SK-N-SH (cell line): Measurements from ENCODE around the gene GRIP1. TPM values are rescaled to one million over a fixed set of nuclear protein-coding genes. Genes with fewer than 3 reads are reported as not detected.

Experiments
- CTCF ChIA-PET: fragments of 300-600, 350-600 bp; formaldehyde crosslinking; extraction: SDS; loops from one replicate; lab custom pipeline; 2021; lab: Yijun Ruan, JAX
- POLR2A ChIA-PET: fragments of 350-600 bp; sonication (Branson Sonifier 250); formaldehyde crosslinking; extraction: SDS; loops from one replicate; lab custom pipeline; 2020; ENCODE audit warnings: antibody characterized with exemption, inconsistent platforms; lab: Yijun Ruan, JAX
- DNase-seq: peaks from one replicate; pipeline ENCODE4 v3.0.0; 2012
- H2AFZ ChIP-seq: fragments of 200-600 bp; sonication (generic); 2 replicates; pipeline ENCODE4 v1.8.1; 2016; ENCODE audit warnings: antibody characterized with exemption, mild to moderate bottlenecking, low read depth
- H3F3A ChIP-seq: fragments of 200-600 bp; sonication (generic); replicated peaks from 2 replicates; pipeline ENCODE3; 2016; ENCODE audit warnings: antibody characterized with exemption, mild to moderate bottlenecking; ENCODE audit not compliant: insufficient read depth
- H3K27ac ChIP-seq, 2 experiments: fragments of 200-500 bp in 1 of 2; fragments of 200-600 bp in 1 of 2; sonication (Bioruptor generic) in 1 of 2; sonication (generic), shearing (Covaris generic) in 1 of 2; 2 replicates each; pipeline versions ENCODE4 v1.5.1 to v1.6.1; 2014 to 2016; ENCODE audit warnings: low read depth in 2 of 2, inconsistent platforms in 1 of 2, low read length in 1 of 2, mild to moderate bottlenecking in 1 of 2, mixed read lengths in 1 of 2
- H3K27me3 ChIP-seq: fragments of 200-600 bp; sonication (generic), shearing (Covaris generic); 2 replicates; pipeline ENCODE4 v1.6.1; 2016; ENCODE audit warnings: mixed run types; ENCODE audit not compliant: insufficient read depth
- H3K36me3 ChIP-seq, 2 experiments: fragments of 200-500 bp in 1 of 2; fragments of 200-600 bp in 1 of 2; sonication (Bioruptor generic) in 1 of 2; sonication (generic) in 1 of 2; replicated peaks in 1 of 2; 2 replicates each; pipeline versions ENCODE3 to v1.5.1; 2014 to 2016; ENCODE audit warnings: low read length in 1 of 2, mild to moderate bottlenecking in 1 of 2; ENCODE audit not compliant: insufficient read depth in 2 of 2, control insufficient read depth in 1 of 2
- H3K4me1 ChIP-seq, 2 experiments: fragments of 200-500 bp in 1 of 2; fragments of 200-600 bp in 1 of 2; sonication (Bioruptor generic) in 1 of 2; sonication (generic), shearing (Covaris generic) in 1 of 2; 2 replicates each; pipeline versions ENCODE4 v1.5.1 to v1.6.1; 2014 to 2016; ENCODE audit warnings: low read depth in 1 of 2, low read length in 1 of 2, mixed run types in 1 of 2; ENCODE audit not compliant: insufficient read depth in 2 of 2, control insufficient read depth in 1 of 2
- H3K4me2 ChIP-seq: fragments of 200-600 bp; sonication (generic), shearing (Covaris generic); 2 replicates; pipeline ENCODE4 v1.6.1; 2017; ENCODE audit warnings: mixed run types
- H3K4me3 ChIP-seq, 2 experiments: fragments of 200-500 bp in 1 of 2; fragments of 200-600 bp in 1 of 2; sonication (Bioruptor generic) in 1 of 2; sonication (generic), shearing (Covaris generic) in 1 of 2; 2 replicates each; pipeline versions ENCODE4 v1.5.1 to v1.8.1; 2014 to 2016; ENCODE audit warnings: low read depth in 2 of 2, inconsistent platforms in 1 of 2, low read length in 1 of 2, mild to moderate bottlenecking in 1 of 2, mixed read lengths in 1 of 2, moderate library complexity in 1 of 2
- H3K79me2 ChIP-seq: fragments of 200-600 bp; sonication (generic); 2 replicates; pipeline ENCODE4 v1.8.1; 2017; ENCODE audit warnings: mild to moderate bottlenecking; ENCODE audit not compliant: insufficient read depth
- H3K9ac ChIP-seq: fragments of 200-600 bp; sonication (generic); 2 replicates; pipeline ENCODE4 v1.6.1; 2017; ENCODE audit warnings: mixed run types
- H3K9me2 ChIP-seq: fragments of 200-600 bp; sonication (generic); 2 replicates; pipeline ENCODE4 v1.6.1; 2017; ENCODE audit warnings: mixed run types
- H3K9me3 ChIP-seq: fragments of 200-600 bp; sonication (generic); 2 replicates; pipeline ENCODE4 v1.6.1; 2017; ENCODE audit warnings: mixed run types, mild to moderate bottlenecking, moderate library complexity
- H4K20me1 ChIP-seq: fragments of 200-600 bp; sonication (generic); 2 replicates; pipeline ENCODE4 v1.6.1; 2017; ENCODE audit warnings: mild to moderate bottlenecking, mixed run types; ENCODE audit not compliant: insufficient read depth
- FOXJ3 ChIP-seq: sonication (generic); formaldehyde crosslinking; IDR thresholded peaks from 2 replicates; pipeline ENCODE4 v1.5.1; 2020; ENCODE audit warnings: mild to moderate bottlenecking, missing genetic modification reagents
- GATA2 ChIP-seq: sonication (generic); formaldehyde crosslinking; IDR thresholded peaks from 2 replicates; pipeline ENCODE4 v1.5.0; 2020; ENCODE audit warnings: mild to moderate bottlenecking, missing genetic modification reagents
- JUND ChIP-seq: IDR thresholded peaks from 2 replicates; pipeline ENCODE4 v1.4.0; 2012
- RAD21 ChIP-seq: IDR thresholded peaks from 2 replicates; pipeline ENCODE4 v1.6.1; 2012; ENCODE audit warnings: mild to moderate bottlenecking, low read length
- RCOR1 ChIP-seq: fragments of 150-350 bp; IDR thresholded peaks from 2 replicates; pipeline ENCODE4 v1.6.1; 2017; ENCODE audit warnings: antibody characterized with exemption, low read length
- REST ChIP-seq: IDR thresholded peaks from 2 replicates; pipeline ENCODE4 v1.6.1; 2012; ENCODE audit warnings: mild to moderate bottlenecking, low read depth, low read length, moderate library complexity
- RFX5 ChIP-seq: IDR thresholded peaks from 2 replicates; pipeline ENCODE4 v1.6.1; 2012; ENCODE audit warnings: mild to moderate bottlenecking, improper control_type of control experiment, low read length
- RXRA ChIP-seq: IDR thresholded peaks from 2 replicates; pipeline ENCODE4 v1.4.0; 2012; ENCODE audit warnings: low read depth, mild to moderate bottlenecking, borderline replicate concordance
- SIN3A ChIP-seq: IDR thresholded peaks from 2 replicates; pipeline ENCODE4 v1.6.1; 2012; ENCODE audit warnings: low read depth, mild to moderate bottlenecking, low read length, moderate library complexity, borderline replicate concordance
- SMC3 ChIP-seq: IDR thresholded peaks from 2 replicates; pipeline ENCODE4 v1.6.1; 2012; ENCODE audit warnings: low read depth, low read length, improper control_type of control experiment
- TAF1 ChIP-seq: IDR thresholded peaks from 2 replicates; pipeline ENCODE4 v1.6.1; 2012; ENCODE audit warnings: low read depth, mild to moderate bottlenecking, low read length, moderate library complexity, borderline replicate concordance
- WGBS: methylation state at CpG from one replicate; pipeline ENCODE4 v1.1.6; 2017; ENCODE audit warnings: low lambda C conversion rate; 5-methylcytosine and 5-hydroxymethylcytosine counted together
- polyA plus RNA-seq, 3 experiments: library from polyadenylated mRNA; depleted of rRNA; stranded (reverse); fragments of >200 nt; gene quantifications; 2 replicates each; pipeline ENCODE4 v1.2.3, GENCODE V29; 2012
- TF ChIP-seq, protein P1 (sequence below): fragments of 200-600 bp; sonication (generic); IDR thresholded peaks from 2 replicates; pipeline ENCODE4 v1.6.1; 2017; ENCODE audit warnings: antibody characterized with exemption, mild to moderate bottlenecking, moderate library complexity

GRIP1 gene
- polyA plus RNA-seq, 1 of the 3 experiments (the other 2 are of a cell fraction): 0.07 TPM

GRCh38 chr12:66666481-66666880 lies 12.4 kb downstream of the GRIP1 start:
- no peak overlapping the region for H3K9ac ChIP-seq
- DNase-seq: no peak
- H3K9me3 ChIP-seq: no peaks in the 10 kb centered on the region
- H3F3A ChIP-seq: no peaks in the 10 kb centered on the region
- H4K20me1 ChIP-seq: no peaks in the 10 kb centered on the region
- no peak overlapping the region for H3K27ac ChIP-seq
- no peak overlapping the region for H3K4me3 ChIP-seq
- no peak overlapping the region for H2AFZ ChIP-seq
- 6% methylated on average over 1 of the region's 1 CpG for WGBS
- H3K79me2 ChIP-seq: no peaks in the 10 kb centered on the region
- no peak overlapping the region for H3K4me2 ChIP-seq
- no peaks in the 10 kb centered on the region for H3K9me2 ChIP-seq
- no peaks in the 10 kb centered on the region for H3K36me3 ChIP-seq
- no peaks in the 10 kb centered on the region for H3K4me1 ChIP-seq
- TF ChIP-seq REST: no peak
- TF ChIP-seq RXRA: no peak
- TF ChIP-seq SIN3A: no peak
- ChIA-PET POLR2A (no interaction called here), CTCF (interaction anchor here (1.8 kb wide), 1 partner anchor 28 kb away, joined by 4 read pairs; no protein-coding TSS in a partner anchor)
- no peaks in the 10 kb centered on the region for H3K27me3 ChIP-seq

DNA sequence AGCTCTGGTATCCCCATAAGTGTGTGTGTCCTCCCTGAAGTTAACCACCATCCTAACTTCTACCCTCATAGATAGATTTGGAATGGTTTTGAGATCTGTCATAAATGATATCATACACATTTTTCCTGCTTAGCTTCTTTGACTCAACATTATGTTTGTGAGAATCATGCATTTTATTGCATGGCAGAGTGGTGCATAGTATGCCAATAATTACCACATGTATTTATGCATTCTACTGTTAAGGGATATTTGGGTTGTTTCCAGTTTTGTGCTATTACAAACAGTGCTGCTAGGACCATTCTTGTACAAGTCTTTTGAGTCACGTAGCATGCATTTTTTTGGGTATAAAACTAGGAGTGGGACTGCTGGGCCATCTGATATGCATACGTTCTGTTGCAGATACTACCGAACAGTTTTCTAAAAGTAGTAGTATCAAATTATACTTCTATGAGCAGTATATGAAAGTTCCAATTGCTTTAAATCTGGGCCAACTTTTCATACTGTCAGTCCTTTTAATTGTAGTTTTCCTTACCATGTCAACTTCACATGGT lies 13.4 kb downstream of the GRIP1 start:
- ChIA-PET POLR2A (no interaction called here), CTCF (interaction anchor here (1.8 kb wide), 1 partner anchor 29 kb away, joined by 4 read pairs; no protein-coding TSS in a partner anchor)
- no peak overlapping the region for H3K9ac ChIP-seq
- H2AFZ ChIP-seq: no peak overlapping the region
- DNase-seq: no peak
- no peaks in the 10 kb centered on the region for H3K36me3 ChIP-seq
- H3K4me3 ChIP-seq: no peak overlapping the region
- H3F3A ChIP-seq: no peaks in the 10 kb centered on the region
- H3K9me3 ChIP-seq: no peaks in the 10 kb centered on the region
- H3K9me2 ChIP-seq: no peaks in the 10 kb centered on the region
- H3K4me2 ChIP-seq: no peak overlapping the region
- no peaks in the 10 kb centered on the region for H3K27me3 ChIP-seq
- TF ChIP-seq GATA2 (CRISPR knock-in tag): no peak
- no peak for TF ChIP-seq FOXJ3 (CRISPR knock-in tag)
- TF ChIP-seq, protein P1, sequence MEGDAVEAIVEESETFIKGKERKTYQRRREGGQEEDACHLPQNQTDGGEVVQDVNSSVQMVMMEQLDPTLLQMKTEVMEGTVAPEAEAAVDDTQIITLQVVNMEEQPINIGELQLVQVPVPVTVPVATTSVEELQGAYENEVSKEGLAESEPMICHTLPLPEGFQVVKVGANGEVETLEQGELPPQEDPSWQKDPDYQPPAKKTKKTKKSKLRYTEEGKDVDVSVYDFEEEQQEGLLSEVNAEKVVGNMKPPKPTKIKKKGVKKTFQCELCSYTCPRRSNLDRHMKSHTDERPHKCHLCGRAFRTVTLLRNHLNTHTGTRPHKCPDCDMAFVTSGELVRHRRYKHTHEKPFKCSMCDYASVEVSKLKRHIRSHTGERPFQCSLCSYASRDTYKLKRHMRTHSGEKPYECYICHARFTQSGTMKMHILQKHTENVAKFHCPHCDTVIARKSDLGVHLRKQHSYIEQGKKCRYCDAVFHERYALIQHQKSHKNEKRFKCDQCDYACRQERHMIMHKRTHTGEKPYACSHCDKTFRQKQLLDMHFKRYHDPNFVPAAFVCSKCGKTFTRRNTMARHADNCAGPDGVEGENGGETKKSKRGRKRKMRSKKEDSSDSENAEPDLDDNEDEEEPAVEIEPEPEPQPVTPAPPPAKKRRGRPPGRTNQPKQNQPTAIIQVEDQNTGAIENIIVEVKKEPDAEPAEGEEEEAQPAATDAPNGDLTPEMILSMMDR: no peak
- TF ChIP-seq SMC3: no peak
- TF ChIP-seq TAF1: no peak
- no peak for TF ChIP-seq RCOR1
- TF ChIP-seq JUND: no peak
- no peak for TF ChIP-seq RFX5
- no peak for TF ChIP-seq RAD21
- no peaks in the 10 kb centered on the region for H4K20me1 ChIP-seq
- 12% methylated on average over 3 of the region's 3 CpGs for WGBS
- no peaks in the 10 kb centered on the region for H3K79me2 ChIP-seq
- H3K27ac ChIP-seq: no peak overlapping the region
- no peaks in the 10 kb centered on the region for H3K4me1 ChIP-seq
